Daoy (cell line): ENCODE results near the gene MRPS7. TPM values are rescaled to one million over a fixed set of nuclear protein-coding genes. Genes with fewer than 3 reads are reported as not detected.
"Not testable (repeated sequence)": the region's sequence is repeated elsewhere in the genome, so short reads cannot be mapped to it uniquely, and the experiment has no call there.

Experiments
- DNase-seq: peaks from one replicate; pipeline ENCODE4 v3.0.0-alpha.2; 2015; ENCODE audit warnings: low read depth
- total RNA-seq: library from RNA; depleted of rRNA; stranded (reverse); fragments of >200 nt; shearing (Covaris generic); gene quantifications from 2 replicates; pipeline ENCODE4 v1.2.3, GENCODE V29; 2014

The MRPS7 gene
- total RNA-seq, 1 experiment from 2014 or later = 92.2 TPM

- peak; percentile 88 for DNase-seq
These were observed 9.7 kb downstream of the MRPS7 start for GRCh38 chr17:75271233-75271954.

- peak; percentile 21 for DNase-seq
These were observed 10.5 kb downstream of the MRPS7 start for GRCh38 chr17:75271955-75272847.

GRCh38 chr17:75272848-75273184 lies 11.1 kb downstream of the MRPS7 start:
- no peak for DNase-seq

GRCh38 chr17:75273977-75274708 lies 12.5 kb downstream of the MRPS7 start:
- DNase-seq = peak; percentile 77

GRCh38 chr17:75277664-75278071 lies 16.0 kb downstream of the MRPS7 start:
- no peak for DNase-seq

- DNase-seq = not testable (repeated sequence)
These were observed 18.5 kb downstream of the MRPS7 start for GRCh38 chr17:75280189-75280588.

- no peak for DNase-seq
These were observed 23.4 kb downstream of the MRPS7 start for GRCh38 chr17:75285123-75285522.

GRCh38 chr17:75287221-75287620 lies 25.5 kb downstream of the MRPS7 start:
- DNase-seq = no peak

GRCh38 chr17:75288359-75288758 lies 26.7 kb downstream of the MRPS7 start:
- DNase-seq = no peak

- no peak for DNase-seq
These were observed 27.1 kb downstream of the MRPS7 start for GRCh38 chr17:75288770-75289114.

- DNase-seq = peak; percentile 99
These were observed 27.6 kb downstream of the MRPS7 start, which contains the start of gene SLC25A19 for GRCh38 chr17:75289115-75289831. Gene SLC25A19 (minus strand): TSS chr17:75289433. CDS start chr17:75286764, 2,669 bp downstream.

- peak; percentile 57 for DNase-seq
These were observed 28.2 kb downstream of the MRPS7 start for GRCh38 chr17:75289832-75290337.

GRCh38 chr17:75292810-75293448 lies 31.2 kb downstream of the MRPS7 start:
- not testable (repeated sequence) for DNase-seq

GRCh38 chr17:75295201-75296158 lies 33.8 kb downstream of the MRPS7 start:
- no peak for DNase-seq

GRCh38 chr17:75300280-75300679 lies 38.6 kb downstream of the MRPS7 start:
- DNase-seq = no peak

GRCh38 chr17:75301049-75301448 lies 39.4 kb downstream of the MRPS7 start:
- DNase-seq = no peak

GRCh38 chr17:75301502-75302206 lies 40.0 kb downstream of the MRPS7 start:
- no peak for DNase-seq

GRCh38 chr17:75307957-75308731 lies 46.5 kb downstream of the MRPS7 start:
- no peak for DNase-seq
